ENCODE results near the gene EEFSEC. TPM values are rescaled to one million over a fixed set of nuclear protein-coding genes. Genes with fewer than 3 reads are reported as not detected.

The EEFSEC gene
- total RNA-seq, 1 experiment from 2014 or later, result 9.6 TPM

DNA sequence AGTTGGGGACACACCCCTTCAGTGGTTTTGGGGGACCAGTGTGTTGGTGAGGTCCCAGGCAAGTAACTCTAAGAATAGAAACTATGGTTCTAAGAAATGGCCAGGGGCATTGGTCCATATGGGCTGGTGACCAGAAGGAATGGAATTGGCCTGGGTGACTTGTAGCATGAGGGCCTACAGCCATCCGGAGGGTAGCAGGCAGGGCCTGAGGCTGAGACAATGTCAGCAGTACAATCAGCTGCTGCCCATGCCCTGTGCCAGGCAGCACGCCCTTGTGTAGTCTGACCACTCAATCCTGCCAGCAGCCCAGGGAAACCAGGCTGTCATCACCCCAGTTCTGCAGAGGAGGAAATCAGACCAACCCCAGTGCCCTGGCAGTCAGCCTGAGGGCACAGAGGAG is 212.9 kb downstream of the EEFSEC start:
- Histone ChIP-seq H3K4me2 (ENCODE audit: low read length) (no peak overlapping the region), H3K27me3 (ENCODE audit: low read length) (no peaks in the 10 kb centered on the region), H4K20me1 (ENCODE audit: low read length) (no peaks in the 10 kb centered on the region), H3F3A (ENCODE audit: low read length, unreplicated experiment) (no peaks in the 10 kb centered on the region), H3K4me1 (ENCODE audit: insufficient read depth, low read length) (no peaks in the 10 kb centered on the region), H3K27ac (ENCODE audit: low read length) (no peak overlapping the region), H2AFZ (ENCODE audit: low read length) (no peak overlapping the region), H3K9me3 (ENCODE audit: low read length) (no peaks in the 10 kb centered on the region), H3K4me3 (ENCODE audit: low read length) (no peak overlapping the region), H3K36me3 (ENCODE audit: low read depth, low read length) (no peaks in the 10 kb centered on the region), H3K9me2 (replicated peaks; ENCODE audit: low read length) (no peaks in the 10 kb centered on the region), H3K9ac (ENCODE audit: low read length) (no peak overlapping the region), H3K79me2 (ENCODE audit: low read length) (no peaks in the 10 kb centered on the region)
- DNase-seq (no peak), ATAC-seq (no peak)
- TF ChIP-seq EZH2 (IDR thresholded peaks at IDR 0.05; ENCODE audit: low read length, unreplicated experiment), result no peak
- BruUV-seq (replicated peaks), result no TSS peak
- ChIA-PET POLR2A (ENCODE audit: unreplicated experiment) (no interaction called here), CTCF (no interaction called here)
- intact Hi-C loops (cut with micrococcal nuclease), result no loop called here

DNA sequence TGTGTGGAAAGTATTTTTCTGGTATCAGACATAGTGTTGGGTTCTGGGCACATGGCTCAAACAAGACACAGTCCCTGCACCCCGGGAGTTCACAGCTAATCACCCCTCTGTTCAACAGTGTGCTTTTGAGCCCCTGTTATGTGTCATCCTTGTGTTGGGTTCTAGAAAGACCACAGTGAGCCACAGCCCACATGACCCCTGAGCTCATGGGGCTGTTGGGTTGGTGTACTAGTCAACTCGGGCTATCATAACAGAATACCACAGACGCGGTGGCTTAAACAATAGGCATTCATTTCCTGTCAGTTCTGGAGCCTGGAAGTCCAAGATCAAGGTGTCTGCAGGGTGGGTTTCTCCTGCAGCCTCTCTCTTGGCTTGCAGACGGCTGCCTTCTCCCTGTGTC is 213.4 kb downstream of the EEFSEC start:
- Histone ChIP-seq H3K36me3 (ENCODE audit: low read depth, low read length) (no peaks in the 10 kb centered on the region), H3K4me2 (ENCODE audit: low read length) (no peak overlapping the region), H3K9me2 (replicated peaks; ENCODE audit: low read length) (no peaks in the 10 kb centered on the region), H3K79me2 (ENCODE audit: low read length) (no peaks in the 10 kb centered on the region), H3K27ac (ENCODE audit: low read length) (no peak overlapping the region), H4K20me1 (ENCODE audit: low read length) (no peaks in the 10 kb centered on the region), H3K4me1 (ENCODE audit: insufficient read depth, low read length) (no peaks in the 10 kb centered on the region), H3K9ac (ENCODE audit: low read length) (no peak overlapping the region), H3F3A (ENCODE audit: low read length, unreplicated experiment) (no peaks in the 10 kb centered on the region), H2AFZ (ENCODE audit: low read length) (no peak overlapping the region), H3K27me3 (ENCODE audit: low read length) (no peaks in the 10 kb centered on the region), H3K9me3 (ENCODE audit: low read length) (no peaks in the 10 kb centered on the region), H3K4me3 (ENCODE audit: low read length) (no peak overlapping the region)
- ChIA-PET CTCF (no interaction called here), POLR2A (ENCODE audit: unreplicated experiment) (no interaction called here)
- DNase-seq (no peak), ATAC-seq (no peak)
- TF ChIP-seq EZH2 (IDR thresholded peaks at IDR 0.05; ENCODE audit: low read length, unreplicated experiment) (no peak), EZH2phosphoT487 (IDR thresholded peaks at IDR 0.05; ENCODE audit: borderline replicate concordance, low read length) (no peak)
- TF ChIP-seq, protein P1, sequence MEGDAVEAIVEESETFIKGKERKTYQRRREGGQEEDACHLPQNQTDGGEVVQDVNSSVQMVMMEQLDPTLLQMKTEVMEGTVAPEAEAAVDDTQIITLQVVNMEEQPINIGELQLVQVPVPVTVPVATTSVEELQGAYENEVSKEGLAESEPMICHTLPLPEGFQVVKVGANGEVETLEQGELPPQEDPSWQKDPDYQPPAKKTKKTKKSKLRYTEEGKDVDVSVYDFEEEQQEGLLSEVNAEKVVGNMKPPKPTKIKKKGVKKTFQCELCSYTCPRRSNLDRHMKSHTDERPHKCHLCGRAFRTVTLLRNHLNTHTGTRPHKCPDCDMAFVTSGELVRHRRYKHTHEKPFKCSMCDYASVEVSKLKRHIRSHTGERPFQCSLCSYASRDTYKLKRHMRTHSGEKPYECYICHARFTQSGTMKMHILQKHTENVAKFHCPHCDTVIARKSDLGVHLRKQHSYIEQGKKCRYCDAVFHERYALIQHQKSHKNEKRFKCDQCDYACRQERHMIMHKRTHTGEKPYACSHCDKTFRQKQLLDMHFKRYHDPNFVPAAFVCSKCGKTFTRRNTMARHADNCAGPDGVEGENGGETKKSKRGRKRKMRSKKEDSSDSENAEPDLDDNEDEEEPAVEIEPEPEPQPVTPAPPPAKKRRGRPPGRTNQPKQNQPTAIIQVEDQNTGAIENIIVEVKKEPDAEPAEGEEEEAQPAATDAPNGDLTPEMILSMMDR (conservative IDR thresholded peaks at IDR 0.05; ENCODE audit: low read depth, low read length), result no peak
- BruUV-seq (replicated peaks), result no TSS peak
- intact Hi-C loops (cut with micrococcal nuclease), result no loop called here

DNA sequence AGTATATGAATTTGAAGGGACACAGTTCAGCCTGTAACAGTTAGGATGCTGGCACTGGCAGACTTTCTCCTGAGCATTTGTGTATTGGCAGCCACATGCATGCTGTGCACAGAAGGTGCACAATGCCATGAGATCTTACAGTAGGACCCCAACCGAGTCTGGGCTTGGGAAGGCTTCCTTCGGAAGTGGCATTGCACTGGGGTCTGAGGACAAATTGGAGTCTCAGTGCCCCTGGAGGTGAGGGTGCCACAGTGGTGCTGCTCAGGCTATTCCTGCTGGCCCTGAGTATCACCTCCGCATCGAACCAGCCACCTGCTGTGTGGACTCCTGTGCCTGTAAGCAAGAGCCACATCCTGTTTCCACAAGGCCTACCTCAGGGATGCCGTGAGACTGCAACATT is 213.9 kb downstream of the EEFSEC start:
- no peak overlapping the region for H3K27ac ChIP-seq (ENCODE audit: low read length)
- no peak overlapping the region for H2AFZ ChIP-seq (ENCODE audit: low read length)
- BruUV-seq (replicated peaks), result no TSS peak
- H3K36me3 ChIP-seq (ENCODE audit: low read depth, low read length), result no peaks in the 10 kb centered on the region
- DNase-seq (no peak), ATAC-seq (no peak)
- ChIA-PET CTCF (no interaction called here), POLR2A (ENCODE audit: unreplicated experiment) (no interaction called here)
- H3K4me3 ChIP-seq (ENCODE audit: low read length), result no peak overlapping the region
- H3K27me3 ChIP-seq (ENCODE audit: low read length), result no peaks in the 10 kb centered on the region
- no peak overlapping the region for H3K9ac ChIP-seq (ENCODE audit: low read length)
- H3K79me2 ChIP-seq (ENCODE audit: low read length), result no peaks in the 10 kb centered on the region
- no peak for TF ChIP-seq EZH2phosphoT487 (IDR thresholded peaks at IDR 0.05; ENCODE audit: borderline replicate concordance, low read length)
- no peak for TF ChIP-seq EZH2 (IDR thresholded peaks at IDR 0.05; ENCODE audit: low read length, unreplicated experiment)
- TF ChIP-seq, protein P1 (conservative IDR thresholded peaks at IDR 0.05; ENCODE audit: low read depth, low read length), result no peak
- intact Hi-C loops (cut with micrococcal nuclease), result no loop called here
- no peaks in the 10 kb centered on the region for H3F3A ChIP-seq (ENCODE audit: low read length, unreplicated experiment)
- H3K9me3 ChIP-seq (ENCODE audit: low read length), result no peaks in the 10 kb centered on the region
- no peaks in the 10 kb centered on the region for H4K20me1 ChIP-seq (ENCODE audit: low read length)
- no peaks in the 10 kb centered on the region for H3K4me1 ChIP-seq (ENCODE audit: insufficient read depth, low read length)
- no peak overlapping the region for H3K4me2 ChIP-seq (ENCODE audit: low read length)
- no peaks in the 10 kb centered on the region for H3K9me2 ChIP-seq (replicated peaks; ENCODE audit: low read length)

All from PC-3 (cell line).